Sigmoid colon (tissue), 7 donors: Measurements from ENCODE around the gene OPN4. TPM values are rescaled to one million over a fixed set of nuclear protein-coding genes. Genes with fewer than 3 reads are reported as not detected.

Experiments used
- DNase-seq: peaks from one replicate; pipeline ENCODE4 v3.0.0-alpha.2; 2019
- H3K27ac ChIP-seq, 4 donors: fragments of 200-600 bp; sonication (generic); one replicate each; pipeline ENCODE4 v1.5.1; 2016 to 2019; ENCODE audit warnings: mild to moderate bottlenecking in 1 of 4
- H3K27me3 ChIP-seq, 3 donors: fragments of 200-600 bp; sonication (generic); one replicate each; pipeline ENCODE4 v1.5.1; 2019; ENCODE audit warnings: mild to moderate bottlenecking in 1 of 3
- H3K36me3 ChIP-seq, 4 donors: fragments of 200-600 bp; sonication (generic); one replicate each; pipeline ENCODE4 v1.5.1; 2016 to 2019
- H3K4me1 ChIP-seq, 4 donors: fragments of 200-600 bp; sonication (generic); one replicate each; pipeline ENCODE4 v1.5.1; 2017 to 2019
- H3K4me3 ChIP-seq, 4 donors: fragments of 200-600 bp; sonication (generic); one replicate each; pipeline ENCODE4 v1.5.1; 2017 to 2019; ENCODE audit warnings: mild to moderate bottlenecking in 2 of 4, moderate library complexity in 1 of 4
- H3K9me3 ChIP-seq, 4 donors: fragments of 200-600 bp in 3 of 4; sonication (generic) in 3 of 4; one replicate each; pipeline versions ENCODE4 v1.5.1 to v1.6.1; 2013 to 2019
- EP300 ChIP-seq, 4 donors: sonication (generic); formaldehyde crosslinking; IDR thresholded peaks; one replicate each; pipeline ENCODE4 v1.6.1; 2017; ENCODE audit warnings: antibody characterized with exemption in 4 of 4
- POLR2A ChIP-seq, 2 donors: fragments of 450-650 bp; IDR thresholded peaks; one replicate each; pipeline ENCODE4 v1.6.1; 2016; ENCODE audit warnings: antibody characterized with exemption in 2 of 2, mild to moderate bottlenecking in 2 of 2, moderate library complexity in 2 of 2
- POLR2AphosphoS5 ChIP-seq, 4 donors: sonication (generic); formaldehyde crosslinking; IDR thresholded peaks; one replicate each; pipeline ENCODE4 v1.6.1; 2017; ENCODE audit warnings: antibody characterized with exemption in 4 of 4
- WGBS, 2 donors: extraction: QIAGEN DNeasy Blood & Tissue Kit; methylation state at CpG; one replicate each; pipeline ENCODE4 v1.1.7; 2013; 5-methylcytosine and 5-hydroxymethylcytosine counted together
- intact Hi-C: fragments of 100-400 bp; cut with DNase I; formaldehyde crosslinking; loops from one replicate; pipeline ENCODE4 v1.15.1; 2023
- polyA plus RNA-seq, 3 donors: library from polyadenylated mRNA; stranded (reverse); fragments of 200-250 nt; gene quantifications; one replicate each; pipeline ENCODE4 v1.2.3, GENCODE V29; 2013
- total RNA-seq, 4 donors: library from RNA; depleted of rRNA; stranded (reverse); fragments of >200 nt; gene quantifications; one replicate each; pipeline ENCODE4 v1.1.0, GENCODE V29; 2016
- TF ChIP-seq, protein P1 (sequence below), 4 experiments: fragments of 450-650 bp in 3 of 4; fragments of 200-600 bp in 1 of 4; IDR thresholded peaks; one replicate each; pipeline ENCODE4 v1.5.1; 2016 to 2019; ENCODE audit warnings: antibody characterized with exemption in 4 of 4, mild to moderate bottlenecking in 3 of 4, moderate library complexity in 2 of 4
- donor health status: healthy with polysubstance abuse.
- donor health status: Bipolar disorder and iron deficiency.
- donor health status: healthy.

The OPN4 gene
- total and polyA plus RNA-seq, 7 donors: 0.04 TPM; not detected in 6

DNA sequence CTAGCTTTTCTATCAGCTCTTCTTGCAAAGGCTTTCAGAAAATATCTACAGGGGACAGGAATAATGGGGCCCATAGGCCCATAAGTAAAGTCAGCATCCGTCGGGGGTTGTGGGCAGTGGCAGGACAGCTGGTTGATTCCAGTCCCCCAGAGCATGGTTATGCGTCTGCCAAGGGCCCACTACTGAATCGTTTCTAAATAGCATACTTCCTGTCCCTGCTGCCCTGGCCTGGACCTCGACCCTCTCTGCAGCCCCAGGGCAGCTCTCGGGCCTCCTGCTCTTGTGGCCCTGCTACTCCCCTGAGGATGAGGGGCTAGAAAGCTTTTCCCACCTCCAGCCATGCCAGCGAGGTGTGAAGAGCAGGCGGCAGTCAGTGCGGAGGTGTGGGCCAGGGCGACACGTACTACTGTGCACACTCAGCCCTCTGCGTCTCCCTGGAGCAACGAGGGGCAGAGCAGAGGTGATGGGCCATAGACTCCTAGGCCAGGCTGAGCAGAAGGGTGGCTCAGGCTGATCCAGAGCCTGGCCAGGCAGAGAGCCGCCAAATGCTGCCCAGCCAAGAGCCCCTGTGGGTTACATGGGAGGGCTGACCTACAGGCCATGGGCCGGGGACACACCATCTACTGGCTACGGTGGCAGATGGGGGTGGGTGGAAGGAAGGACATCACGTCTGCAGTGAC is 4.7 kb upstream of the OPN4 start:
- no peaks in the 10 kb centered on the region for H3K36me3 ChIP-seq
- no peaks in the 10 kb centered on the region for H3K27me3 ChIP-seq
- 74 to 82% methylated on average over 17 of the region's 17 CpGs for WGBS, 2 donors
- intact Hi-C loops: no loop called here
- TF ChIP-seq POLR2A (IDR thresholded peaks at IDR 0.05) (no peak), POLR2AphosphoS5 (IDR thresholded peaks at IDR 0.05) (no peak), EP300 (IDR thresholded peaks at IDR 0.05) (no peak)
- TF ChIP-seq, protein P1, sequence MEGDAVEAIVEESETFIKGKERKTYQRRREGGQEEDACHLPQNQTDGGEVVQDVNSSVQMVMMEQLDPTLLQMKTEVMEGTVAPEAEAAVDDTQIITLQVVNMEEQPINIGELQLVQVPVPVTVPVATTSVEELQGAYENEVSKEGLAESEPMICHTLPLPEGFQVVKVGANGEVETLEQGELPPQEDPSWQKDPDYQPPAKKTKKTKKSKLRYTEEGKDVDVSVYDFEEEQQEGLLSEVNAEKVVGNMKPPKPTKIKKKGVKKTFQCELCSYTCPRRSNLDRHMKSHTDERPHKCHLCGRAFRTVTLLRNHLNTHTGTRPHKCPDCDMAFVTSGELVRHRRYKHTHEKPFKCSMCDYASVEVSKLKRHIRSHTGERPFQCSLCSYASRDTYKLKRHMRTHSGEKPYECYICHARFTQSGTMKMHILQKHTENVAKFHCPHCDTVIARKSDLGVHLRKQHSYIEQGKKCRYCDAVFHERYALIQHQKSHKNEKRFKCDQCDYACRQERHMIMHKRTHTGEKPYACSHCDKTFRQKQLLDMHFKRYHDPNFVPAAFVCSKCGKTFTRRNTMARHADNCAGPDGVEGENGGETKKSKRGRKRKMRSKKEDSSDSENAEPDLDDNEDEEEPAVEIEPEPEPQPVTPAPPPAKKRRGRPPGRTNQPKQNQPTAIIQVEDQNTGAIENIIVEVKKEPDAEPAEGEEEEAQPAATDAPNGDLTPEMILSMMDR (IDR thresholded peaks at IDR 0.05): no peak
- peak; percentile 36 for DNase-seq
- H3K9me3 ChIP-seq: no peaks in the 10 kb centered on the region
- no peak overlapping the region for H3K4me3 ChIP-seq
- H3K27ac ChIP-seq: peak overlapping the region in 3 of 4 donors; percentile 10 to 39 (median 27)
- peaks cover 0 to 22% (median 17%) of the 10 kb centered on the region in 4 donors for H3K4me1 ChIP-seq

DNA sequence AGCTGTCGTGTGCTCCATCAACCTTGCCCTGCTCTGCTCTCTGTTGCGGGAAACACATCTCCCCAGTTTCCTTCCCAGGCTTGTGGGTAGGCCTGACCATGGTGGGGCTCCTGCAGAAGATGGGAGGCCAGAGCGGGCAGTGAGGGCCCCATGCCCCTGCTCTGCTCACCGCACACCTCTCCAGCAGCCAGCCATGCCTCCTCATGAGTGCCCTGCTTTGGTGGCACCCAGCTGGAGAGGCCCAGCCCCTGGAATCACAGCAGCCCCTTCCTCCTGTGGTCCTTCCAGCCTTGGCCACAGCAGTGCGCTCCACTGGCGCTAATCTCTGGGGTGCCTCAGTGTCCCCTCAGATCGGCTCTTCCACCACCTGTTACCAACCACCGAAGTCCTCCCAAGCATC is 4.2 kb upstream of the OPN4 start:
- H3K4me1 ChIP-seq: peaks cover 0 to 22% (median 17%) of the 10 kb centered on the region in 4 donors
- no peak overlapping the region for H3K27ac ChIP-seq
- no peaks in the 10 kb centered on the region for H3K9me3 ChIP-seq
- H3K4me3 ChIP-seq: no peak overlapping the region
- DNase-seq: peak; percentile 48
- intact Hi-C loops: no loop called here
- no peaks in the 10 kb centered on the region for H3K36me3 ChIP-seq
- H3K27me3 ChIP-seq: no peaks in the 10 kb centered on the region
- 95 to 96% methylated on average over 8 of the region's 8 CpGs for WGBS, 2 donors
- no peak for TF ChIP-seq EP300 (IDR thresholded peaks at IDR 0.05)
- TF ChIP-seq, protein P1 (IDR thresholded peaks at IDR 0.05): no peak
- TF ChIP-seq POLR2A (IDR thresholded peaks at IDR 0.05): no peak
- TF ChIP-seq POLR2AphosphoS5 (IDR thresholded peaks at IDR 0.05): no peak

DNA sequence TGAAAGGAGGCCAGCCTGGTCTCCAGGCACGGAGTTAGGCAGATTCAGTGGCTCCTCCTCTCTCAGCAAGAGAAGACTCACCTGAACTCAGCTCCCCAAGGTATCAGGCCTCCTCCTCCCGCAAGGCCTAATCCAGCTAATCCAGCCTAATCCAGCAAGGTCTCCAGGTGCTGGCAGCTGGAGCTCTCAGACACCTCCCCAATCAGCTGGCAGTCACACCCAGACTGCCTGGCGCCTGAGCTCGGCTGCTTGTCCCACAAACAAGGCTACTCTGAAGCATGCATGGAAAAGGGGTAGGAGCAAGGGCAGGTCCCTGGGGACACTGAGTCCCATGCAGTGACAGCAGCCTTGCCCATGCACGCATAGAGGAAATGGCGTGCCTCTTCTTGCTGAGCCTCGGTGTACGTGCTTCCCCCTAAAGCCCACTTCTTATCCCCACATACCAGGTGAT is 3.3 kb upstream of the OPN4 start:
- peak; percentile 53 for DNase-seq
- no peak for TF ChIP-seq POLR2A (IDR thresholded peaks at IDR 0.05)
- TF ChIP-seq, protein P1 (IDR thresholded peaks at IDR 0.05): no peak
- no peak for TF ChIP-seq POLR2AphosphoS5 (IDR thresholded peaks at IDR 0.05)
- no peak for TF ChIP-seq EP300 (IDR thresholded peaks at IDR 0.05)
- Histone ChIP-seq H3K9me3 (no peaks in the 10 kb centered on the region), H3K27me3 (no peaks in the 10 kb centered on the region), H3K4me1 (peaks cover 0 to 22% (median 17%) of the 10 kb centered on the region in 4 donors), H3K4me3 (no peak overlapping the region), H3K27ac (no peak overlapping the region), H3K36me3 (no peaks in the 10 kb centered on the region)
- intact Hi-C loops: no loop called here
- 73 to 88% methylated on average over 8 of the region's 8 CpGs for WGBS, 2 donors

DNA sequence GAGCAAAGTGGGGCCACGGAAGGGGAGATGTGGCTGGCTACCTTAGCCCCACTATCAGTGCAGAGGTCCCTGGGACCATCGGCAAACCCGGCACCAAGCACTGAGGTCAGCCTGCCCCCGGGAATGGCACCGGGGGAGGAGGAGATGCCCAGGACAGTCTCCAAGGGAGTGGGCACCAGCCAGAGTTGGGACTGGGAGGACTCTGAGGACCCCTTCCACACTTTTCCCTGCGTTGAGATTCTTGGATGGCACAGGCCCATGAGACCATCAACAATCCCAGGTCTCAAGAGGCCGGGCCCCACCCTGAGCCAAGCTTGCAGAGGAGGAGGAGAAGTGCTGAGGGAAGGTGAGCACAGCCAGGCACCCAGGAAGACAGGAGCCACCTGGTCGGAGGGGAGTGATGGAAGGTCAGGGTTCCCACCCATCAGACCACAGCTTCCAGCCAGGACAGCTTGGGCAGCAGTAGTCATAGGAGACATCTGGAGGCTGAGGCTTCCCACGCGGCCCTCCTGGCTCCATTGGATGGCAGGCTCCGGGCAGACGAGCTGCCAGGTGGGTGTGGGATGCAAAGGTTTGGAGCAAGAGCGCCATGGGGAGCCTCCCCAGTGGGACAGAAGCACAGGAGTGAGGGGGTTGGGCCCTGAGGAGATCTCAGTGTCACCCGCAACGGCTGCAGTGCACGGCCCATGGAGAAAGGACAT is 2.6 kb upstream of the OPN4 start:
- TF ChIP-seq POLR2AphosphoS5 (IDR thresholded peaks at IDR 0.05): no peak
- no peak for TF ChIP-seq EP300 (IDR thresholded peaks at IDR 0.05)
- no peak for TF ChIP-seq POLR2A (IDR thresholded peaks at IDR 0.05)
- TF ChIP-seq, protein P1 (IDR thresholded peaks at IDR 0.05): no peak
- intact Hi-C loops: no loop called here
- Histone ChIP-seq H3K9me3 (no peaks in the 10 kb centered on the region), H3K27ac (no peak overlapping the region), H3K27me3 (no peaks in the 10 kb centered on the region), H3K4me3 (no peak overlapping the region), H3K36me3 (no peaks in the 10 kb centered on the region), H3K4me1 (peaks cover 0 to 22% (median 17%) of the 10 kb centered on the region in 4 donors)
- 85 to 90% methylated on average over 16 of the region's 16 CpGs for WGBS, 2 donors
- peak; percentile 58 for DNase-seq
